PC-3 (cell line): ENCODE results near the gene CFL1.

Source experiments
- CTCF ChIP-seq: fragments of 300-600 bp; sonication (generic); conservative IDR thresholded peaks from 2 replicates; pipeline ENCODE4 v1.5.1; 2017; ENCODE audit warnings: antibody characterized with exemption, low read depth, mild to moderate bottlenecking, low read length
- EZH2 ChIP-seq: fragments of 300-600 bp; sonication (generic); IDR thresholded peaks from one replicate; pipeline ENCODE4 v1.6.1; 2017; ENCODE audit warnings: antibody characterized with exemption, mild to moderate bottlenecking, low read length; ENCODE audit not compliant: unreplicated experiment
- EZH2phosphoT487 ChIP-seq: fragments of 300-600 bp; sonication (generic); IDR thresholded peaks from 2 replicates; pipeline ENCODE4 v1.6.1; 2018; ENCODE audit warnings: mild to moderate bottlenecking, antibody characterized with exemption, low read length, borderline replicate concordance

- no peak for TF ChIP-seq CTCF
- no peak for TF ChIP-seq EZH2
- TF ChIP-seq EZH2phosphoT487, result no peak
These were observed 10.2 kb upstream of the CFL1 start for GRCh38 chr11:65868076-65868667.
